ENCODE results near the gene CD300LB. TPM values are rescaled to one million over a fixed set of nuclear protein-coding genes. Genes with fewer than 3 reads are reported as not detected.

The CD300LB gene
- total and polyA plus RNA-seq, 2 experiments from 2014 or later = not detected

- TF ChIP-seq EZH2phosphoT487 (IDR thresholded peaks at IDR 0.05; ENCODE audit: insufficient read depth, low read depth) (no peak), EZH2 (IDR thresholded peaks at IDR 0.05; ENCODE audit: insufficient read depth, poor library complexity, severe bottlenecking) (no peak)
- Histone ChIP-seq H3K9me3 (ENCODE audit: low read depth) (no peaks in the 10 kb centered on the region), H4K20me1 (ENCODE audit: insufficient read depth) (no peaks in the 10 kb centered on the region), H3K9ac (no peak overlapping the region), H3K4me2 (ENCODE audit: unreplicated experiment) (no peak overlapping the region), H3K36me3 (ENCODE audit: low read depth) (no peaks in the 10 kb centered on the region), H3K4me3 (no peak overlapping the region), H2AFZ (no peak overlapping the region), H3K27ac (no peak overlapping the region), H3K79me2 (ENCODE audit: insufficient read depth) (no peaks in the 10 kb centered on the region), H3K27me3 (replicated peaks; ENCODE audit: insufficient read depth) (peaks cover 23% of the 10 kb centered on the region; the same call in 1 of the 2 replicates), H3K4me1 (ENCODE audit: insufficient read depth) (no peaks in the 10 kb centered on the region), H3K9me2 (ENCODE audit: insufficient read depth) (no peaks in the 10 kb centered on the region), H3F3A (ENCODE audit: insufficient read depth) (no peaks in the 10 kb centered on the region)
- in situ Hi-C loops (cut with MboI) = no loop called here
- WGBS, 2 experiments (ENCODE audit: low coverage in 1 of 2, low lambda C conversion rate in 2 of 2, missing lambda C conversion rate in 2 of 2) = 36 to 39% methylated on average over 10 of the region's 10 CpGs
- no peak for DNase-seq
These were observed 8.1 kb upstream of the CD300LB start for GRCh38 chr17:74539281-74539820.

- no peak overlapping the region for H3K9ac ChIP-seq
- in situ Hi-C loops (cut with MboI) = no loop called here
- no peak overlapping the region for H3K27ac ChIP-seq
- H3K4me3 ChIP-seq = no peak overlapping the region
- peaks cover 26% of the 10 kb centered on the region; the same call in 1 of the 2 replicates for H3K27me3 ChIP-seq (replicated peaks; ENCODE audit: insufficient read depth)
- no peaks in the 10 kb centered on the region for H3F3A ChIP-seq (ENCODE audit: insufficient read depth)
- no peaks in the 10 kb centered on the region for H4K20me1 ChIP-seq (ENCODE audit: insufficient read depth)
- TF ChIP-seq EZH2phosphoT487 (IDR thresholded peaks at IDR 0.05; ENCODE audit: insufficient read depth, low read depth) = no peak
- no peak for TF ChIP-seq EZH2 (IDR thresholded peaks at IDR 0.05; ENCODE audit: insufficient read depth, poor library complexity, severe bottlenecking)
- H3K4me1 ChIP-seq (ENCODE audit: insufficient read depth) = no peaks in the 10 kb centered on the region
- no peak overlapping the region for H2AFZ ChIP-seq
- 36 to 56% methylated on average over 3 of the region's 3 CpGs for WGBS, 2 experiments (ENCODE audit: low coverage in 1 of 2, low lambda C conversion rate in 2 of 2, missing lambda C conversion rate in 2 of 2)
- H3K9me2 ChIP-seq (ENCODE audit: insufficient read depth) = no peaks in the 10 kb centered on the region
- no peak overlapping the region for H3K4me2 ChIP-seq (ENCODE audit: unreplicated experiment)
- no peaks in the 10 kb centered on the region for H3K79me2 ChIP-seq (ENCODE audit: insufficient read depth)
- no peaks in the 10 kb centered on the region for H3K36me3 ChIP-seq (ENCODE audit: low read depth)
- no peak for DNase-seq
- no peaks in the 10 kb centered on the region for H3K9me3 ChIP-seq (ENCODE audit: low read depth)
These were observed 5.6 kb upstream of the CD300LB start for GRCh38 chr17:74536890-74537289.

- no peak for DNase-seq
- H3F3A ChIP-seq (ENCODE audit: insufficient read depth) = no peaks in the 10 kb centered on the region
- no peak overlapping the region for H3K4me2 ChIP-seq (ENCODE audit: unreplicated experiment)
- in situ Hi-C loops (cut with MboI) = no loop called here
- no peak overlapping the region for H3K9ac ChIP-seq
- H3K9me2 ChIP-seq (ENCODE audit: insufficient read depth) = no peaks in the 10 kb centered on the region
- H3K27me3 ChIP-seq (replicated peaks; ENCODE audit: insufficient read depth) = peaks cover 17% of the 10 kb centered on the region; the same call in 1 of the 2 replicates
- H3K36me3 ChIP-seq (ENCODE audit: low read depth) = no peaks in the 10 kb centered on the region
- H4K20me1 ChIP-seq (ENCODE audit: insufficient read depth) = no peaks in the 10 kb centered on the region
- no peak for TF ChIP-seq EZH2 (IDR thresholded peaks at IDR 0.05; ENCODE audit: insufficient read depth, poor library complexity, severe bottlenecking)
- no peak for TF ChIP-seq EZH2phosphoT487 (IDR thresholded peaks at IDR 0.05; ENCODE audit: insufficient read depth, low read depth)
- no peaks in the 10 kb centered on the region for H3K79me2 ChIP-seq (ENCODE audit: insufficient read depth)
- H3K9me3 ChIP-seq (ENCODE audit: low read depth) = no peaks in the 10 kb centered on the region
- 53 to 57% methylated on average over 10 of the region's 10 CpGs for WGBS, 2 experiments (ENCODE audit: low coverage in 1 of 2, low lambda C conversion rate in 2 of 2, missing lambda C conversion rate in 2 of 2)
- H3K4me1 ChIP-seq (ENCODE audit: insufficient read depth) = no peaks in the 10 kb centered on the region
- H3K27ac ChIP-seq = no peak overlapping the region
- H2AFZ ChIP-seq = no peak overlapping the region
- no peak overlapping the region for H3K4me3 ChIP-seq
These were observed 840 bp upstream of the CD300LB start for GRCh38 chr17:74532115-74532514.

- Histone ChIP-seq H3F3A (ENCODE audit: insufficient read depth) (no peaks in the 10 kb centered on the region), H2AFZ (no peak overlapping the region), H3K9me2 (ENCODE audit: insufficient read depth) (no peaks in the 10 kb centered on the region), H3K4me2 (ENCODE audit: unreplicated experiment) (no peak overlapping the region), H3K27ac (no peak overlapping the region), H3K4me1 (ENCODE audit: insufficient read depth) (no peaks in the 10 kb centered on the region), H3K36me3 (ENCODE audit: low read depth) (no peaks in the 10 kb centered on the region), H3K79me2 (ENCODE audit: insufficient read depth) (no peaks in the 10 kb centered on the region), H3K9ac (no peak overlapping the region), H4K20me1 (ENCODE audit: insufficient read depth) (no peaks in the 10 kb centered on the region), H3K27me3 (replicated peaks; ENCODE audit: insufficient read depth) (peaks cover 15% of the 10 kb centered on the region; the same call in 1 of the 2 replicates), H3K9me3 (ENCODE audit: low read depth) (no peaks in the 10 kb centered on the region), H3K4me3 (no peak overlapping the region)
- no peak for DNase-seq
- in situ Hi-C loops (cut with MboI) = no loop called here
- TF ChIP-seq EZH2 (IDR thresholded peaks at IDR 0.05; ENCODE audit: insufficient read depth, poor library complexity, severe bottlenecking) (no peak), EZH2phosphoT487 (IDR thresholded peaks at IDR 0.05; ENCODE audit: insufficient read depth, low read depth) (no peak)
- WGBS, 2 experiments (ENCODE audit: low coverage in 1 of 2, low lambda C conversion rate in 2 of 2, missing lambda C conversion rate in 2 of 2) = 46 to 51% methylated on average over 5 of the region's 5 CpGs
These were observed 484 bp downstream of the CD300LB start for GRCh38 chr17:74530831-74531150.

GRCh38 chr17:74529243-74529642 lies 2.0 kb downstream of the CD300LB start:
- 42 to 55% methylated on average over 5 of the region's 5 CpGs for WGBS, 2 experiments (ENCODE audit: low coverage in 1 of 2, low lambda C conversion rate in 2 of 2, missing lambda C conversion rate in 2 of 2)
- H3K27me3 ChIP-seq (replicated peaks; ENCODE audit: insufficient read depth) = peaks cover 7% of the 10 kb centered on the region; the same call in 1 of the 2 replicates
- in situ Hi-C loops (cut with MboI) = no loop called here
- H3K9me3 ChIP-seq (ENCODE audit: low read depth) = no peaks in the 10 kb centered on the region
- no peak overlapping the region for H3K4me2 ChIP-seq (ENCODE audit: unreplicated experiment)
- no peaks in the 10 kb centered on the region for H3K9me2 ChIP-seq (ENCODE audit: insufficient read depth)
- H3K4me1 ChIP-seq (ENCODE audit: insufficient read depth) = no peaks in the 10 kb centered on the region
- no peaks in the 10 kb centered on the region for H4K20me1 ChIP-seq (ENCODE audit: insufficient read depth)
- no peaks in the 10 kb centered on the region for H3F3A ChIP-seq (ENCODE audit: insufficient read depth)
- TF ChIP-seq EZH2 (IDR thresholded peaks at IDR 0.05; ENCODE audit: insufficient read depth, poor library complexity, severe bottlenecking) (no peak), EZH2phosphoT487 (IDR thresholded peaks at IDR 0.05; ENCODE audit: insufficient read depth, low read depth) (no peak)
- no peak overlapping the region for H3K4me3 ChIP-seq
- H3K79me2 ChIP-seq (ENCODE audit: insufficient read depth) = no peaks in the 10 kb centered on the region
- no peaks in the 10 kb centered on the region for H3K36me3 ChIP-seq (ENCODE audit: low read depth)
- H3K27ac ChIP-seq = no peak overlapping the region
- no peak overlapping the region for H2AFZ ChIP-seq
- no peak for DNase-seq
- no peak overlapping the region for H3K9ac ChIP-seq
